NCI-H2081 treated with DMSO at 0.1 percent for 48 hours (cell line): ENCODE results near the gene TACR2.

Source experiments
- DNase-seq: peaks from one replicate; lab custom pipeline; 2025; lab: John Stamatoyannopoulos, UW

The TACR2 gene

DNA sequence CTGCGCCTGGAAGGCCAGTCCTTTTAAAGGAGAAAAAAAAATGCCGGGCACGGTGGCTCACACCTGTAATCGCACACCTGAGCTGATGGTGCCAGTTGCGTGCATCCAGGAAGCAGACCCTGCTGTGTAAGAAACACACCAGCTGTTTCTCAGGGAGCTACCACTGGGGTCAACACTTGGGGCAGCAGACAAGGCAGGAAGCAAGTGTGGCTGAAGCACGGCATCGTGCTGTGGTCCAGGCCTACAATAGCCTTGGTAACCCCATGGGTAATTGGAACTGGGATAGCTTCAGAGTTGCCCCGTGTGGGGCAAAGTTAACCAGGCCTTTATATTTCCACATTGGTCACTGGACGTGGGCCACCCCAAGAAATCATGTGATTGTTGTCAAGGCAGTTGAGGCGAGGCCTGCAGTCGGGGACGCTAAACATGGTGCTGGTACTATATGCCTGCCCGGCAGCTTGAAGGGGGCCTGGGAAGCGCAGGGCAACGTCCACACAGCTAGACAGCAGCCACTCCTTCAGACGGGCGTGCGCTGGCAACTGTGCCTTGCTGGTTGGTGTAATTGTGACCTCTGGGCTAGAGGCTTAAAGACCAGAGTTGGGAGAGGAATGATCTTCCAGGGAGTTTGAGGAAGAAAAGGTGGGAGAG is 2.5 kb upstream of the TACR2 start:
- DNase-seq = no peak

DNA sequence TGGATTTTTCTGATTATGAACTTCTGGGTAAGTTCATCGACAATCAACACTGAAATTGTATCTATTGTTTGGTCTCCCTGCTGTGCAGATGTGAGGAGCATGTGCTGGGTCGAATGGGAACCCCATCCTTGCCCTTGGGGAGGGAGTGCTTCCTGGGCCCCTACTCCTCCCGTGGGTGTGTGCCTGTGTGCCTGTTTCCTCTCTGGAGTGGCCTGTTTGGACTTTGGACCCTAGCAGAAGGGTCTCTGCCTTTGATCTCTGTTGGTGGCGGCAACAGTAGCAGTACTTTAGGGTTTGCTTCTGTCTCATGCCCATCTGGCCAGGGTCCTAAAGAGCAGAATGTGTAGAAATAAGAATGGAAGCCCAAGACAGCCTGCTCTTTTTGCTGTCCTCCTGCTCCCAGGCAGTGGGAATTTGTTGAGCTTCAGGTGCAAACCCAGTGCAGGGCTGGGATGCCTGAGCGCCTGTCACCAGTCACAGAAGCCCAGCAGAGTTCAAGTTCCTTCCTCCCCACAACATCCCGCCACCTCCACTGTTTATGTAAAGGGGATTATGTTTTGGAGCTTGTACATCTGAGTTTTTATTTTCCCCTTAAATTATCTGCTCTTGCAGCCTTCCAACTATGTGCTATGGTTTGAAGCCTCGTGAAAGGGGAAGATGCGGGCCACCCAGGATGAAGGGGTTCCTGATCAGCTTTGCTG is 1.5 kb upstream of the TACR2 start:
- DNase-seq = no peak

DNA sequence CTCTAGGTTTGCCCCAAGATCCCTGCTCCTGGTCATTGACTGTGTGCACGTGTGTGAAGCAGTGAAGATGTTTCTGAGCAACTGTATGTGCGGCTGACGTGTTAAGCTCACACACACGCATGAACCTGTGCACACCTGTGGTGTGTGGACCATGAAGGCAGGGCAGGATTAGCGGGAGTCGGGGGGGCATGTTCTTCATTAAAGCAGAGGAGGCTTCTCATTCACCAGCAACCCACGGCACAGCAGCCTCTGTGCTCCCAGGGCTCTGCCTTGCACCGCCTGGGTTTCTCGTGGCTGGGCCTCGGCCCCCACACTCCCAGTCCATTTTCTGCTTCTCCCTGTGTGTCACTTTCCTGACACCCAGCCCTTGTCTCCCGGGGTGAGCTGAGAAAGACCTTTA is 824 bp upstream of the TACR2 start:
- DNase-seq = no peak

DNA sequence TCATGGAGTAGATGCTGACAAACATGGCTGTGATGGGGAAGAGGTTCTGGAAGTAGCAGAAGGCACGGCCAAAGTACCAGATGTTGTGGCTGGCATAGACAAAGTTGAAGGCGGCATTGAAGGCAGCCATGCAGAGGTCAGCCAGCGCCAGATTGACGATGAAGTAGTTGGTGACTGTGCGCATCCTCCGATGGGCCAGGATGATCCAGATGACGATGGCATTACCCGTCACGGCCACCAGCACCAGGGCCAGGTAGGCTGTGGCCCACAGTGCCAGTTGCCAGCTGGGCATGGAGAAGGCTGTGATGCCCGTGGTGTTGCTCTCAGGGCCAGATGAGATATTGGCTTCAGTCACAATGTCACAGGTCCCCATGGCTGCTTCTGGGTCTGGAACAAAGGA is 767 bp downstream of the TACR2 start:
- no peak for DNase-seq

DNA sequence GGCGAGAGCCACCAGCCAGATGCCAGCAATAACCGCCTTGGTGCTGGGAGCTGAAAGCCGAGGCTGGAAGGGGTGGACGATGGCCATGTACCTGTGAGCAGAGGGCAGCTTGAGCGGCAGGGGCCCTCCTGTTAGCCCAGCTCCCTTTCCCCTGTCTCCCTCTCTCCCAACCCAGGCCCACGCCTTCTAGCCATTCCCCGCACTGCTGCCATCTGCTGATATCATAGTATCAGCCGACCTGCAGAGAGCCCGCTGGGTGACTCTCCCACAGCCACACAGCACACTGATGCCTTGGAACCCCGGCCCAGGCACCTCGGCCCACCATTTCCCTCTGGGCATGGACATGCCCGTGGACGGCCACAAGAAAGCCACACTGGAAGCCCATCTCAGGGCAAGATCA is 1.7 kb downstream of the TACR2 start:
- no peak for DNase-seq

DNA sequence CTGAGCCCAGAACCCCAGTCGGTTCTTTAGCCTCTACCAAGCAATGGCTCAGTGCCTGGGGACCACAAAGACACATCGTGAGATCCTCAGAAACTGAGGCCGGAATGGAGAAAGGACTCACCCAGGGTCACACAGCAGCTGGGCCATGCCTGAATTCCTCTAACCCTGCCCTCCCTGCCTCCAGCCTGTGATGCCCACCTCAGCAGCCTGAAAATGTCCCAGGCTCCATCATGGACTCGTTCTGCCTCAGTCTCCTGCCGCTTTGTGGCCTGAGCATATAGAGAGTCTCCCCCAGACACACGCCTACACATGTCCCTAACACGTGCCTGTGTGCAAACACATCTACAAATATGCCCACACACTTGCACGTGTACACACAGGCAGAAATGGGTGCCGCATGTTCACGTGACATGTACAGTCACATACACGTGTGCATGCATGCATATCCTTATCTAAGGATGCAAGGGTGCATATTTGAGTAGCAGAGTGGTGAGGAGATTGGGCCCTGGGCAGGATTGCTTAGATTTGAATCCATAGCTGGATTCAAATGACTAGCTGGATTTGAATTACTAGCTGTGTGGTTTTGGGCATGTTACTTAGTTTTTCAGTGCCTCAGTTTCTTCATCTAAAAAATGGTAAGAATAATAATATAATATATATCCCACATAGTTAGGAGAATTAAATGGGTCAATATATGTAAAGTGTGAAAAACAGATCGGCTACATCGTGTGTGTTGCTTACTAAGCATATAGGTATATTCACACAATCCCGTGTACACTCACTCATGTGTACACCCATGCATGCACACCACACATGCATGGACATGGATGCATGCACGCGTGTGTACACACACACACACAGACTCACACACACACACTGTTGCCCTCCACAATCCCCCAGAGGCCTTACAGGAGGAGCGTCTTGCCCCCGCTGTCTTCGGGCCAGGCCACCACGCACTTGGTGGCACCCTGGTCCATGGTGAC is 2.4 kb downstream of the TACR2 start:
- no peak for DNase-seq

DNA sequence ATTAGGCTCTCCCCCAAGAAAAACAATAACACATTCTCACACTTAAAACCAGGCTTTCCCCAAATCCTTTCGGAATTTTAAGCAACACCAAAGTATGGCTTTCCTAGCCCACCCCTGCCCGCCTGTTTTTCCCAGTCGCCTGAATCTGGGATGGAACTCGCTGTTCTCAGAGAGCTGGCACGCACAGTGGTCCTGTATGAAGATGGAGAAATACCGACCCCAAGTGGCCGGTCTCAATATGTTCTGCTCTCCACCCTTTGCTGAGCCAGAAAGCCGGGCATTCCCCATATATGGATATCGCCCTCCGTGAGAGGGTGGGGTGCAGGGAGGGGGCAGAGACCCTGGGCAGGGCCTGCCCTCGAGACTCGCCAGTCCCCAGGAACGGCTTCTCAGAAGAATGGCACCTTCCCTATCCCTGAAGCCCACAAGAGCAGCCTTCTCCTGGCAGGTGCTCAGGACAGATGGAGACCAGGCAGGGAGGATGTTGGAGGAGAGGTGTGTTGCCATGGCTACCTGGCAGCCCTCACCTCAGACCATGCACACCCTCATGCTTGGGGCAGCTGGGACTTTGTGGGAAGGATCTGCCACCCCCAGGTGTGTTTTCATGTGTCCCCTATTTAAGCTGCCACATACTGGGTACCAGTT is 3.4 kb downstream of the TACR2 start:
- DNase-seq = no peak

DNA sequence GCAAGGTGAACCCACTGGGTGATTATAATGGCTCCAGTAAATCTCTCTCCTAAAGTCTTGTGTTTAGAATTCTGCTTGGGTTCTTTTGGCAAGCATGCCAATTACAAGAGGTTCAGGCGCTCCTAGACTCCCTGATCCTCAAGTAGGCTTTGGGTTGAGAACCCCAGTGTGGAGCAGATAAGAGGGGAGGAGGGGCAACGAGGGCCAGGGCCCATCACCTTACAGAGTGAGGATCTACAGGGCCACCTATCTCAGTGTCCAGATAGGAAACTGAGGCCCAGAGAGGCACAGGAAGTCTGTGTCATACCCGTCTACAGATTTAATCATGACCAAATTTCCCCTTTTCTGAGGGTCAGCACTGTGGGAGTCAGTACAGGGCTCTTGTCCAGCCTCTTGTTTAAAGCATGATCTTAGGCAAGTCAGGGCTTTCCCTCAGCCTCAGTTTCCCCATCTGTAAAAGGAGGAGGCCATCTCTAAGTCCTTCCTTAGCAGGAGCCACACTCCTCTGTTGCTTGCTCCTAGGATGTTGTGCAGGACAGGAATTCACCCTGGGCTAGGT is 4.4 kb downstream of the TACR2 start:
- no peak for DNase-seq

DNA sequence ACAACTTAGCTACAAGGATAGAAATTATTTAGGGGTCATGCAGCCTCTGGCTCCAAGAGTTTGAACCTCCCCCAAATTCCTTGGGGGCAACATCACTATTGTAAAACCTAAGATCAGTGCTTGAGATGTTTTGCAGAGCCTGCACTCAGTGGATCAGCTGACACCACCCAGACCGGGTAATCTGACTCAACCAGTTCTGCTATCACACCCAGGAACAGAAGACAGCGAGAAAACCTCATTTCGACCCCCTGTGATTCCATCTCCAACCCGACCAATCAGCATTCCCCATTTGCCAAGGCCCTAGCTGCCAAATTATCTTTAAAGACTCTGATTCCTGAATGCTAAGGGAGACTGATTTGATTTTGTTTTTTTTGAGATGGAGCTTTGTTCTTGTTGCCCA is 5.2 kb downstream of the TACR2 start:
- DNase-seq = no peak

DNA sequence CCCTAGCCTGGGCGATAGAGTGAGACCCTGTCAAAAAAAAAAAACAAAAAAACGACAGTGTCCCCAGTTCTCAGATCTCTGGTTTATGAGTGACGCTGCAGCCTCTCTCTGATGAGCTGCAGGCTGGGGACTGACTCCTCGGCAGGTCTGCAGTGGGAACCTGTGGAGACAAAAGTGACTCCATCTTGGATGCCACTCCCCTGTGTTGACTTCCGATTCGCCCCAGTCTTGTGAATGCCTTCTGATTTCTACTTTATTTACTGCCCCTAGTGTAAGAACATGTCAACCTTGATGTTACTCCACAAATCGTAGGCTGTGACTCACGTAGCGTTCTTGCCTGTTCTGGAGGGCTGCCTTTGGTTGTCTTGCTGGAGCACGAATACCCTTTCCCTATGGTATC is 6.2 kb downstream of the TACR2 start:
- no peak for DNase-seq

DNA sequence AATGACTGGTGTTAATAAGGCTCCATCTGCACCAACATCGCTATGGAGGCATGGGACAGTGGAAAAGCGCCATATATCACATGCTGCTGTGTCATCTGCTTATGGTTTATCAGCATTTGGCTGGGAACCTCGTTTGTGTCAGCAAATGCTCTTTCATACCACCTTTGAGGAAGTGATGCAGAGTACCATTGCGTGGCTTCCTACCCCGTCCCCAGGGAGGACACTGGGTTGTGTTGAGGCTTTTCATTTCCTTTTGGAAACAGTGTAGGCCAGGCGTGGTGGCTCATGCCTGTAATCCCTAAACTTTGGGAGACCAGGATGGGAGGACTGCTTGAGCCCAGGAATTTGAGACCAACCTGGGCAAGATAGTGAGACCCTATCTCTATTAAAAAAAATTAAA is 6.8 kb downstream of the TACR2 start:
- no peak for DNase-seq

DNA sequence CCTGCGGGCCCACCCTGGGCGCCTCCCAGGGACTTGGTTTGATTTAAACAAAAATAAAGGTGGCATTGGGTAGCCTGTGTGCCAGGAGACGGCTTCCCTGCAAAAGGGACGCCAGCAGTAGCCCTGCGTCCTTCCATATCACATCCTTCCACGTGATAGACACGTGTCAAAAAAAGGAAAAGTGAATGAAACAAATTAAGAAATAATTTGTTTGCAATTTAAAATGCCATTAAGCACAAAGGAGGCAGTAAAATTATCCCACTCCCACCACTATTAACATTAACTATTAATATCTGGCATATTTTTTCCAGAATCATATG is 7.6 kb downstream of the TACR2 start:
- no peak for DNase-seq

DNA sequence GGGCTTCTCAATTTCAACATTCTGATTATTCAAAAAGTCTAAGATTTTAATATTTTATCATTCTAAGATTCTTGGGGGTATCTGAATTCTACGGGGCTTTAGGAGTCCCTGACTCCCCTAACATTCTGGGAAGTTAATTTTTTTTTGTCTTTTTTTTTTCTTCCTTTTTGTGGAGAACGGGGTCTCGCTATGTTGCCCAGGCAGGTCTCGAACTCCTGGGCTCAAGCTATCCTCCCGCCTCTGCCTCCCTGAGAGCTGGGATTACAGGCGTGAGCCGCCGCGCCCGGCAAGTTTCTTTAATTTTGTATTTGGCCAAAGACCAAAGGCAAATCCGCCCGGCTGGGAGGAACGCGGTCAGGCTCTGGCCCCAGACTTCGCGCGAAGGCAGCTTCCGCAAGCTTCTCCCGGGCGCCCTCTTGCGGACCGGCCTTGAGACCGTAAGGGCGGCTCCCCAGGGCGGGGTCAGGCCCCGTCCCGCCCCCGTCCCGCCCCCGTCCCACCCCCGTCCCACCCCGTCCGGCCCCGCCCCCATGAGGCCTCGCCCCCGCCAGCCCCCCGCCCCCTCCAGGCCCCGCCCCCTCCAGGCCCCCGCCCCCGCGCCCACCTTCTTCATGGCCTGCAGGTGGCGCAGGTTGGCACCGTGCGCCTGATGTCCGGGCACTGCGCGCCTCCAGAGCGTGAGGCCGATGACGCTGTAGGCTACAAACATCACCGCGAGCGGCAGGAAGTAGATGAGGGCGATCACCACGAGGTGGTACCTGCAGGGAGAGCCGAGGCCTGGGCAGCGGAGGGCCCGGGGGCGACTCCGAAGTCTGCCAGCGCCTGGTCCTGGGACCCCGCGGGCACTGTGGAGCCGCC is 8.2 kb downstream of the TACR2 start:
- peak; percentile 80 for DNase-seq

DNA sequence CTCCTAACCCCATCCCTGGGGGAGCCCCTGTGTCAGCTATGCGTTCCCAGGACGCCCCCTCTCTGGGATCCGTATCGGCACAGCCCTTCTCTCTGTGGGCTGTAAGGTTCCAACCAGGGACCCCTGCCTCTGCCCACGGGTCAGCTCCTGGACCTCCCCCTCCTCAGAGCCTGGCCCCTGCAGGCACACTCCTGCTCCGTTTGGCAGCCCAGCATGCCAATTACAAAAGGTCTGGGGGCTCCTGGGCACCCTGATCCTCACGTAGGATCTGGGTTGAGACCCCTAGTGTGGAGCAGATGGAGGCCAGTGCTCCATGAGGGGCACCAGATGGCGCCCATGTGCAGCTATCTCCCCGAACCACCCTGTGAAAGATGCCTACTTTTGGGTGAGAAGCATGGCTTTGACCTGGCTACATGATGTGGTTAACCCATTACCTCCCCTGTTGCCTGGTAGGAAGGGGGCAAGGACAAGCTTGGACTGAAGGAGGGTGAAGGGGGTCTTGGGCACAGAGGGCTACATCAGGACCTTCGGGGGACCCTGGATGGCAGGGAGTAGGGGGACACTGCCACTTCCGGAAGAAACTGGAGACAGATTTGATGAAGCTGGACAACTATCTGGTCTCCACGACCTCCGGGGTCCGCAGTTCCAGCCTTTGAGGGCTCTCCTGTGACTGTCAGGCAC is 9.0 kb downstream of the TACR2 start:
- DNase-seq = no peak

DNA sequence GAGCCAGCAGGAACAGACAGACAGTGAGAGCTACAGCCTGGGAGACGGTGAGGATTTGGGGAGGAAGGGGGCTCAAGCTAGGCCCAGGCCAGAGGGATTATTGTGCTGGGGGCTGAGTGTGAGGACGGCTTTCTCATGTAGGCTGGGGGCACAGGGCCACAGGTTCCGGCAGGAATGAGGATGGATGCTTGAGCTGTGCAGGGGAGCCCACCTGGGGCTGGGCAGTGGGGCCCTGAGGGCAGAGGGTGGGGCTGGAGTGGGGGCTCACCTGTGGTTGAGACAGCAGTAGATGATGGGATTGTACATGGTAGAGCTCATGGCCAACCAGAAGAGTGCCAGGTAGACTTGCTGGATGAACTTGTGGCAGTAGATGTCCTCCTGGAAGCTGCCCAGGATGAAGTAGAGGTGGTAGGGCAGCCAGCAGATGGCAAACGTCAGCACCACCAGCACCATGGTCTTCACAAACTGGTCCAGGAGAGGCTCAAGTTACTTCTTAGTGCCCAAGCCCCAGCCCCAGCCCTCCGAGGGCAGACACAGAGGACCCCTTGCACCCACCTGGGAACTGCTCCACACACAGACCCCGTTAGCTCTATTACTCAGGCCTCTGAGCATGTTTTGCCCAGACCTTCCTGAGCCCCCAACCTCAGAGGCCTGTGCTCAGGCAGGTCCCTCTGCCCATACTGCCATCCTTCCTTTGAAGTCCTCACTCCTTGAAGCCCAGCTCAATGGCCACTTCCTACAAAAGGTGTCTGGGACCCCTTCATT is 9.7 kb downstream of the TACR2 start:
- DNase-seq = no peak

DNA sequence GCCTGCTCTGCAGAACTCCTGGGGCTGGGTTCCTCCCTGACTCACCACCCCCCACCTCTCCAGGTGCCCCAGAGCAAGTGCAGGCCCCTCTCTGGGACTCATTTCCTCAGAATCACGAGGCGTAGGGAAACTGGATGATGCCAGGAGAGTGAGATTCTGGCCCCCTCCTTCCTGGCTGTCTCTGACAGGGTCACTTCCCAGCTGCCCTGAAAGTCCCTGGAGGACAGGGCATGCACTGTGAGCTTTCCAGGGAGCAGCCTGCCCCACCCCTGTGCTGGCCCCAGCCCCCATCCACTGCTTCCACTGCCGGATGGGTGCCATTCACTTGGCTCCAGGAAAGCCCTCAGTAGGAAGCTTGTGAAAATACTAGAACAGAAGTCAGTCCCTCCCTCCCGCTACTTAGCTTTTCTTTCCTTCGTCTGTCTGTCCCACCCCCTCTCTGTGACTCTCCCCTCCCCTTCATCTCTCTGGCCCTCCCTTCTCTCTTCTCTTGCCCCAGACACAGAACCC is 10.4 kb downstream of the TACR2 start:
- no peak for DNase-seq

DNA sequence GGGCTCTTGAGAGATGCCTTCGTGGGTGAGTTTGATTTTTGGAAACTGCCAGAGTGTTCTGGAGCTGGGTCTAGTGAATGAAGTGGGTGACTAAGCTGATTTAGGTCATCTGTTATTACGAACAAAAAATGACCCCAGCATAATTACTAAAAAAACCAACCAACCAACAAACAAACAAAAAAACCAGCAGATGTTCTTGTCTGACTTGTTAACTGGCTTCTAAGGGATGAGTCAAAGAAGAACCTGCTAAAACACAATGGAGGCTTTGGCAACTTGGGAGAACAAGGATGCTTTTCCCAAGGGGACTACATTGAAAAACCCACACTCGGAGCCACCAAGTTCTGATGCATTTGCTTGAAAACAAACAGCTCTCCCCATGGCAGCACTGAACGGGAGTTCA is 11.5 kb downstream of the TACR2 start:
- DNase-seq = no peak

DNA sequence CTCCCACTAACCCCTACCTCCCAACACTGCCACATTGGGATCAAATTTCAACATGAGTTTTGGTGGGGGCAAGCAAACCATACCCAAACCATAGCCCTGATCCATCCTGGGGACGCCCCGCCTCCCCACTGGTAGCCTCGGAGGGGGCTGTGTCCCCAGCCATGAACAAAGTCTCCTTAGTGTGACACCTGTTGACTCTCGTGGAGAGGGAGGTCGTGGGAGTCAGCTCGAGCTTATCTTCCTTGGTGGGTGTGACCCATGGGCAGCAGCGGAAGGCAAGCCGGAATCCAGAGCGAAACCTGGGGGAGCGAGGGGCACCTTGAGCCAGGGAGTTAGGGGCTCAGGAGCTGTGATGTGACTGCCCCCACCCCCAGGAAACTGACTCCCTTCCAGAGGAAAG is 11.9 kb downstream of the TACR2 start:
- no peak for DNase-seq

DNA sequence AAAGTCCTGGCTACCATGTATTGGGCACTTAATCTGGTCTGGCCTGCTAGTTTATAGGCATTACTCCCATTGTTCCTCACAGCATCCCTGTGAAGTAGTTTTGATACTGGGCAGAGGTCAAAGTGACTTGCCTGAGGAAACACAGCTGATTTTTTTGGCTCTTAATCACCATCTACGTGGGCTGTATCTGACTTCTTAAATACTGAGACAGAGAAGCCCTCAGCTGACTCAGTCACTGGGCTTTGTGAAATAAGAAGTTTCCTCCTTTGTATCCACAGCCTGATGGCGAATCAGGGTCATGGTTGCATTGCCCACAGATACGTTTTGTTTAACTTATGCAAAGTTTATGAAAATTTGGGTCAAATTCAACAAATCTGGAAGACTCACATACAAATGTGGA is 13.2 kb downstream of the TACR2 start:
- no peak for DNase-seq

DNA sequence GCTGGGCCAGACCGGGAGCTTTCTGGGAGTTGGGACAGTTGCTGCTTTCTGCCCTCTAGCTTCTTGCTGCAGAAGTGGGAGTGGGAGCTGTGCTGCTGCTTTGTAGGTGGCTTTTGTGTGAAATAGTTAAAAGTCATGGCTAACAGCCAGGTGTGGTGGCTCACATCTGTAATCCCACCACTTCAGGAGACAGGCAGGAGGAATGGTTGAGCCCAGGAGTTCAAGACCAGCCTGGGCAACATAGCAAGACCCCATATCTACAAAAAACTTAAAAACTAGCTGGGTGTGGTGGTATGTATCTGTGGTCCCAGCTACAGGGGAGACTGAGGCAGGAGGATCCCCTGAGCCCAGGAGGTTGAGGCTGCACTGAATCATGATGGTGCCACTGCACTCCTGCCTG is 13.7 kb downstream of the TACR2 start:
- no peak for DNase-seq
